Epithelial cell of proximal tubule (primary cell): ENCODE measurements around the gene SLC35F2. TPM values are rescaled to one million over a fixed set of nuclear protein-coding genes. Genes with fewer than 3 reads are reported as not detected.

Experiments
- DNase-seq: peaks from one replicate; pipeline ENCODE4 v3.0.0-alpha.2; 2011; ENCODE audit warnings: low read depth
- H3K4me3 ChIP-seq: 2 replicates; pipeline ENCODE4 v1.5.1; 2011; ENCODE audit warnings: low read depth, mild to moderate bottlenecking, low read length
- total RNA-seq: library from RNA; depleted of rRNA; stranded (reverse); fragments of >200 nt; gene quantifications from 2 replicates; pipeline ENCODE4 v1.2.3, GENCODE V29; 2015
- TF ChIP-seq, protein P1 (sequence below): conservative IDR thresholded peaks from 2 replicates; pipeline ENCODE4 v1.5.1; 2012; ENCODE audit warnings: low read depth, mild to moderate bottlenecking, low read length

Gene SLC35F2
- total RNA-seq, 1 donor from 2014 or later = 41.2 TPM

DNA sequence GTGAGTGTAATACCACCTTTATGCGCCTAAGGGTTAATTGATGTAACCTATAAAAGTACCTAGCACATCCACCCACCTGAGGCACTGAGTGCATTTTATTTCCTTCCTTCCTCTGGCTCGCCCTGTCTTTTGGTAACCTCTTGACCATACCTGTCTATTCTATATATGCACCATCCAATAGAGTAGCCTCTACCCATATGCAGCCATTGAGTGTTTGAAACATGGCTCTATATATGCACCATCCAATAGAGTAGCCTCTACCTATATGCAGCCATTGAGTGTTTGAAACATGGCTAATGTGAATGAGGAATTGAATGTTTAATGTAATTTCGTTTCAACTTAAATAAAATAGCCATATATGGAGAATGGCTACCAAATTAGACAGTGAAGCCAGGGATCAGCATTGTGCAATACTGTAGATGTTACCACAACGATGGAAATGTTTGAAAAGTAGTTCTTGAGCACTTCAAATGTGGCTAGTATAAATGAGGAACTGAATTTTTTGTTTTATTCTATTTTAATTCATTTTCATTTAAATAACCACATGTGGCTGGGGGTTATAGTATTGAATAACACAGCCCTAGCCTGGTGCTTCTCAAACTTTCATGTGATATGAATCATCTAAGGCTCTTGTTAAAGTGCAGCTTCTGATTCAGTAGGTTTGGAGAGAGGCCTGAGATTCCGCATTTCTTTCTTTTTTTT, 33.8 kb downstream of the SLC35F2 start:
- no peak for DNase-seq
- TF ChIP-seq, protein P1, sequence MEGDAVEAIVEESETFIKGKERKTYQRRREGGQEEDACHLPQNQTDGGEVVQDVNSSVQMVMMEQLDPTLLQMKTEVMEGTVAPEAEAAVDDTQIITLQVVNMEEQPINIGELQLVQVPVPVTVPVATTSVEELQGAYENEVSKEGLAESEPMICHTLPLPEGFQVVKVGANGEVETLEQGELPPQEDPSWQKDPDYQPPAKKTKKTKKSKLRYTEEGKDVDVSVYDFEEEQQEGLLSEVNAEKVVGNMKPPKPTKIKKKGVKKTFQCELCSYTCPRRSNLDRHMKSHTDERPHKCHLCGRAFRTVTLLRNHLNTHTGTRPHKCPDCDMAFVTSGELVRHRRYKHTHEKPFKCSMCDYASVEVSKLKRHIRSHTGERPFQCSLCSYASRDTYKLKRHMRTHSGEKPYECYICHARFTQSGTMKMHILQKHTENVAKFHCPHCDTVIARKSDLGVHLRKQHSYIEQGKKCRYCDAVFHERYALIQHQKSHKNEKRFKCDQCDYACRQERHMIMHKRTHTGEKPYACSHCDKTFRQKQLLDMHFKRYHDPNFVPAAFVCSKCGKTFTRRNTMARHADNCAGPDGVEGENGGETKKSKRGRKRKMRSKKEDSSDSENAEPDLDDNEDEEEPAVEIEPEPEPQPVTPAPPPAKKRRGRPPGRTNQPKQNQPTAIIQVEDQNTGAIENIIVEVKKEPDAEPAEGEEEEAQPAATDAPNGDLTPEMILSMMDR = no peak

GRCh38 chr11:107821199-107821927, 37.2 kb downstream of the SLC35F2 start:
- TF ChIP-seq, protein P1 = no peak
- no peak overlapping the region for H3K4me3 ChIP-seq
- DNase-seq = no peak

More for the DNA sequence above, 33.8 kb downstream of the SLC35F2 start:
- no peak overlapping the region for H3K4me3 ChIP-seq

DNA sequence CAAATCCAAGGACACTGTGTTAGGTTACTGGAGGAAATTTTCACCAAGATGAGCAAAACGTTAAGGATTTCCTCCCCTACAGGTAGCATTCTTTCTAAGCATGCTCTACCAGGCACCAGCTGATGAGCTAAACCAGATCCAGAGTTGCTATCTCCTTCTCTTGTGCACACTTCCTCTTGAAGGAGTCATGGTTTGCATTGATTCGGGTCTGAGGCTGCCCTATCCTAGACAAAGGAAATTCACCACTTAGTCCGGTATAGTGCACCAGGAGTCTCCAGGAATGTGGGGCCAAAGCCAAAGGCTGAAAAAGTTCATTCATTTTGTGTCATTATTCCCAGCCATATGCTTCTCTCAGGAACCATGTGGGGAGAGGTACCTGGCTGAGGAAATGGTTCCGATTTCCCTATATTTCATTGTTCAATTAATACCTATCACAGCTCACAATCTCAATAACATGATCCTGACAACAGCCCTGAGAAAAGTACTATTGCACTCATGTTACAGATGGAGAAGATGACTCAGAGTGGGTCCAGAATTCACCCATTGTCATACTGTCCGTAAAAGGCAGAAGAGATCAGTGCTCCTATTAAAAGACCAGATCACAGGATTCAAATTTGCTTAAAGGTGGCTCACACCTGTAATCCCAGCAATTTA, 39.1 kb downstream of the SLC35F2 start:
- H3K4me3 ChIP-seq = no peak overlapping the region
- DNase-seq = no peak
- TF ChIP-seq, protein P1 = no peak

DNA sequence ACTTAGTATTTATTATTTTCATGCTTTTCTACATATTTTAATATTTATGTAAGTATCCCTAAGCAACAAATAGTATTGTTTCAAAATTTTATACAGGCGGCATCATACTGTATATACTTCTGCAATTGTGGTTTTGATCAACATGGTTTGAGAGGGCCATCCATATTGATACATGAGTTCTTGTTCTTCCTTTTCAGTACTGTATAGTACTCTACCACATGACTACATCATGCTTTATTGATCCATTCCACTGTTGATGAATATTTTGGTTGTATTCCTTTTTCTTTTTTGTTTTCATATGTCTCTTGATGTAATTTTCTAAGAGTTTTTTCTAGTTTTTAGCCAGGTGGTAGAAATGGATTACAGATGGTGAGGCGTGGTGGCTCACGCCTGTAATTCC, 40.1 kb downstream of the SLC35F2 start:
- TF ChIP-seq, protein P1 = no peak
- no peak for DNase-seq
- H3K4me3 ChIP-seq = no peak overlapping the region

GRCh38 chr11:107816028-107816427, 42.6 kb downstream of the SLC35F2 start:
- TF ChIP-seq, protein P1 = no peak
- no peak for DNase-seq
- no peak overlapping the region for H3K4me3 ChIP-seq

DNA sequence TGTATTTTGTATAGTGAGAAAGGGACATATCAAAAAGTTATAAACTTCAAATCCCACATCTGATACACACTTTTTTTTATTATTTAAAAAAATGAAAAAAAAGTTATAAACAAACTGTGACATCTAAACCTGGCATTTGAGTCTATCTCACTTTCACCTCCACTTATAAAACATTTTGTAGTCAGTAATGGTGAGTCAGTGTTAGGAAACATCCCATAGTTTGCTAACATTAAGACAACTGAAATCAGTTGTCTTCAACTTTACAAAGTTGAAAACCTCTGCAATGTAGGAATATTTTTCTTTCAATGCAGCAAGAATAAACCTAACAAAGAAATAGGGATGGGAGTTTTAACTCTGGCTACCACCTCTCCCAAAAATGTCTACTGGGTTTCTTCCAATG, 47.7 kb downstream of the SLC35F2 start:
- H3K4me3 ChIP-seq = no peak overlapping the region

More for the DNA sequence above, 47.7 kb downstream of the SLC35F2 start:
- no peak for DNase-seq
- TF ChIP-seq, protein P1 = no peak
